Left cardiac atrium (tissue), 4 donors: ENCODE measurements around the gene CDH13. TPM values are rescaled to one million over a fixed set of nuclear protein-coding genes. Genes with fewer than 3 reads are reported as not detected.

Experiments used
- ATAC-seq, 2 donors: fragments of 200-7000 bp; cut with Tn5 transposase; one replicate each; pipeline ENCODE4 v1.9.1; 2020; ENCODE audit warnings: mild to moderate bottlenecking in 2 of 2, moderate library complexity in 2 of 2
- DNase-seq: peaks from one replicate; pipeline ENCODE4 v3.0.0-alpha.2; 2020
- intact Hi-C, 2 donors: fragments of 100-400 bp; cut with DNase I; formaldehyde crosslinking; loops; one replicate each; pipeline versions ENCODE4 v1.14.1 to v1.15.1; 2022 to 2023
- total RNA-seq, 2 donors: library from RNA; stranded (reverse); fragmentation: NEBNext Ultra II Directional; extraction: Animal tissue kit (Norgen Biotek cat#: 25700); gene quantifications; one replicate each; pipeline ENCODE4 v1.2.1, GENCODE V29; 2021
- donor health status: DM: no; HTN: yes; CAD: no.
- donor health status: DM: no; HTN: yes; CAD: no; lungs with severe emphysema.
- donor health status: DM: yes; HTN: yes; CAD: no.
- donor health status: Dilated cardiomyopathy.

The CDH13 gene
- total RNA-seq, 2 donors from 2014 or later, result 68.6 to 100 TPM

- DNase-seq (no peak), ATAC-seq (no peak)
- intact Hi-C loops, result no loop called here
Measured at GRCh38 chr16:83539736-83540490, 913.1 kb downstream of the CDH13 start.

- no peak for ATAC-seq
- intact Hi-C loops, result no loop called here
- no peak for DNase-seq
Measured at GRCh38 chr16:83541231-83541630, 914.5 kb downstream of the CDH13 start.

- intact Hi-C loops, result no loop called here
- ATAC-seq, result no peak
- no peak for DNase-seq
Measured at GRCh38 chr16:83542491-83542890, 915.7 kb downstream of the CDH13 start.

GRCh38 chr16:83549316-83550182 lies 922.8 kb downstream of the CDH13 start:
- DNase-seq, result no peak
- ATAC-seq, result no peak
- intact Hi-C loops, result no loop called here

GRCh38 chr16:83550183-83550569 lies 923.4 kb downstream of the CDH13 start:
- DNase-seq (no peak), ATAC-seq (no peak)
- intact Hi-C loops, result no loop called here

GRCh38 chr16:83552228-83552627 lies 925.5 kb downstream of the CDH13 start:
- DNase-seq (no peak), ATAC-seq (no peak)
- intact Hi-C loops, result no loop called here

GRCh38 chr16:83552930-83553329 lies 926.2 kb downstream of the CDH13 start:
- intact Hi-C loops, result no loop called here
- ATAC-seq (no peak), DNase-seq (no peak)

- ATAC-seq (no peak), DNase-seq (no peak)
- intact Hi-C loops, result no loop called here
Measured at GRCh38 chr16:83554096-83554495, 927.3 kb downstream of the CDH13 start.

- no peak for DNase-seq
- intact Hi-C loops, result no loop called here
- ATAC-seq, result no peak
Measured at GRCh38 chr16:83554540-83554939, 927.8 kb downstream of the CDH13 start.

GRCh38 chr16:83561876-83562275 lies 935.1 kb downstream of the CDH13 start:
- DNase-seq (no peak), ATAC-seq (no peak)
- intact Hi-C loops, result no loop called here

GRCh38 chr16:83568345-83568744 lies 941.6 kb downstream of the CDH13 start:
- ATAC-seq (no peak), DNase-seq (no peak)
- intact Hi-C loops, result no loop called here

GRCh38 chr16:83574388-83574787 lies 947.6 kb downstream of the CDH13 start:
- ATAC-seq (no peak), DNase-seq (no peak)
- intact Hi-C loops, result no loop called here

GRCh38 chr16:83577078-83577745 lies 950.4 kb downstream of the CDH13 start:
- intact Hi-C loops, result no loop called here
- DNase-seq (no peak), ATAC-seq (no peak)

- no peak for ATAC-seq
Measured at GRCh38 chr16:83578171-83578570, 951.4 kb downstream of the CDH13 start.

GRCh38 chr16:83579027-83579426 lies 952.3 kb downstream of the CDH13 start:
- no peak for DNase-seq
- intact Hi-C loops, result no loop called here
- no peak for ATAC-seq

More at GRCh38 chr16:83578171-83578570, 951.4 kb downstream of the CDH13 start:
- intact Hi-C loops, result no loop called here
- no peak for DNase-seq

- ATAC-seq (no peak), DNase-seq (no peak)
- intact Hi-C loops, result no loop called here
Measured at GRCh38 chr16:83579436-83579835, 952.7 kb downstream of the CDH13 start.

GRCh38 chr16:83581082-83581481 lies 954.3 kb downstream of the CDH13 start:
- DNase-seq (no peak), ATAC-seq (no peak)
- intact Hi-C loops, result no loop called here

GRCh38 chr16:83581994-83582747 lies 955.4 kb downstream of the CDH13 start:
- no peak for DNase-seq
- no peak for ATAC-seq
- intact Hi-C loops, result no loop called here

GRCh38 chr16:83586036-83586435 lies 959.3 kb downstream of the CDH13 start:
- no peak for ATAC-seq
- DNase-seq, result no peak
- intact Hi-C loops, result no loop called here
